ENCODE measurements around the gene ACSF2. TPM values are rescaled to one million over a fixed set of nuclear protein-coding genes. Genes with fewer than 3 reads are reported as not detected.
A peak's percentile ranks its signal among the peaks of the same experiment; 100 is the strongest.

The ACSF2 gene
- total and polyA plus RNA-seq, 7 experiments from 2014 or later: 2.2 to 36.2 (median 20.4) TPM

DNA sequence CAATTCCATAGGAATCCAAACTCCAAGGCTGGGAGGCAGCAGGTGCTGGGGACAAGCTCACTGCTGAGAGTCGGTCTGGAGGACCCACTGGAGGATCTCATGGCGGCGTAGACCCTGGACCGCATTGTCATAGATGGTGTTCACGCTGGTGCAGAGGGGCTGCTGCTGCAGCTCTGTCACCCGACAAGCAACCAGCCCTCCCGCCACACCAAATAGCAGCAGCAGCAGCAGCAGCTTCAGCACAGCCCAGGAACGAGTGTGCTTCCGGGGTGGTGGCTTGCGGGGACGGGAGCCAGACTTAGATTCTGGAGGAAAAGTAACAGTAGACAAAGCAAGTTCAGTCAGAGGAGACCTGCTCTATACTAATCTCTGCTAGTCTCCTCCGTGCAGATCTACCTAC is 43.1 kb upstream of the ACSF2 start:
- H3K4me3 Mint-ChIP-seq: no peak overlapping the region
- no peaks in the 10 kb centered on the region for H3K27me3 ChIP-seq (ENCODE audit: control insufficient read depth in 2 of 2, insufficient read depth in 2 of 2, low read length in 2 of 2)
- no peaks in the 10 kb centered on the region for H3K9me3 ChIP-seq (ENCODE audit: control insufficient read depth in 2 of 3, low read length in 3 of 3)
- no peaks in the 10 kb centered on the region for H3K27me3 Mint-ChIP-seq
- H3K27ac Mint-ChIP-seq: no peak overlapping the region
- ChIA-PET POLR2A (interaction anchor here (2.3 kb wide), 1 partner anchor 10 kb away, joined by 7 read pairs; the partner anchor contains the start of genes EME1 and MRPL27), CTCF (no interaction called here)
- no peak overlapping the region for H3K4me3 ChIP-seq (ENCODE audit: low read length)
- H3K27ac ChIP-seq (ENCODE audit: low read depth, low read length): no peak overlapping the region
- peaks cover 16 to 47% (median 24%) of the 10 kb centered on the region in 5 donors for H3K36me3 Mint-ChIP-seq
- no peaks in the 10 kb centered on the region for H3K9me3 Mint-ChIP-seq
- no peak for ATAC-seq
- H3K36me3 ChIP-seq (ENCODE audit: control insufficient read depth in 2 of 3, insufficient read depth in 3 of 3, low read length in 3 of 3): peaks cover 10 to 79% (median 40%) of the 10 kb centered on the region in 3 experiments
- peaks cover 0 to 8% (median 0%) of the 10 kb centered on the region in 7 donors for H3K4me1 Mint-ChIP-seq
- no peak for DNase-seq
- no peaks in the 10 kb centered on the region for H3K4me1 ChIP-seq (ENCODE audit: control insufficient read depth in 2 of 2, insufficient read depth in 2 of 2, low read length in 2 of 2)
- intact Hi-C loops (cut with micrococcal nuclease): no loop called here

DNA sequence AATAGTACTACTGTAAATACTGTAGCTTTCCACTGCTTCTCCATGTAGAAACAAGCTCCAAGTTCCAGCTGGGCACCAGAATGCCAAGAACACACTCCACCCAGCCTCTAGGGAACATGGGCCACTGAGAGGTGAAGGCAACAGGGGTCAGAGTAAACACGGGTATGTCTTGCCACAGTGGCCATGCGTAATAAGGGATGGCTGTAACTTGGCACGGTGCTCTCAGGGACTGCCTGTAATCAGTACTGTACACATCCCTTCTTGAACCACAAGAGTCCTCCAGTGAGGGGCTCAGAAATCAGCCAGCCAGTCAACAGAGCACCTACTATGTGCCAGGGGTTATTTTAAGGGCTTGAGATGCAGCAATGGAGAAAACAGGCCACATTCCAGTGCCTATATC is 39.5 kb upstream of the ACSF2 start:
- H3K27ac ChIP-seq (ENCODE audit: low read depth, low read length): no peak overlapping the region
- no peak overlapping the region for H3K4me3 ChIP-seq (ENCODE audit: low read length)
- no peaks in the 10 kb centered on the region for H3K27me3 ChIP-seq (ENCODE audit: control insufficient read depth in 2 of 2, insufficient read depth in 2 of 2, low read length in 2 of 2)
- DNase-seq: no peak
- Mint-ChIP-seq H3K4me1 (peaks cover 0 to 8% (median 0%) of the 10 kb centered on the region in 7 donors), H3K27me3 (no peaks in the 10 kb centered on the region), H3K36me3 (peaks cover 20 to 67% (median 28%) of the 10 kb centered on the region in 5 donors), H3K4me3 (no peak overlapping the region), H3K9me3 (no peaks in the 10 kb centered on the region), H3K27ac (peak overlapping the region in 1 of 9 donors; percentile 41)
- intact Hi-C loops (cut with micrococcal nuclease): no loop called here
- peaks cover 13 to 99% (median 50%) of the 10 kb centered on the region in 3 experiments for H3K36me3 ChIP-seq (ENCODE audit: control insufficient read depth in 2 of 3, insufficient read depth in 3 of 3, low read length in 3 of 3)
- ChIA-PET POLR2A (interaction anchor here (1.2 to 2.3 kb wide), 3 partner anchors 10 to 24 kb away, joined by 3 to 7 read pairs (median 7); no protein-coding TSS in a partner anchor), CTCF (interaction anchor here (1.0 kb wide), 1 partner anchor 12 kb away, joined by 6 read pairs; no protein-coding TSS in a partner anchor)
- no peaks in the 10 kb centered on the region for H3K4me1 ChIP-seq (ENCODE audit: control insufficient read depth in 2 of 2, insufficient read depth in 2 of 2, low read length in 2 of 2)
- ATAC-seq: no peak
- no peaks in the 10 kb centered on the region for H3K9me3 ChIP-seq (ENCODE audit: control insufficient read depth in 2 of 3, low read length in 3 of 3)

DNA sequence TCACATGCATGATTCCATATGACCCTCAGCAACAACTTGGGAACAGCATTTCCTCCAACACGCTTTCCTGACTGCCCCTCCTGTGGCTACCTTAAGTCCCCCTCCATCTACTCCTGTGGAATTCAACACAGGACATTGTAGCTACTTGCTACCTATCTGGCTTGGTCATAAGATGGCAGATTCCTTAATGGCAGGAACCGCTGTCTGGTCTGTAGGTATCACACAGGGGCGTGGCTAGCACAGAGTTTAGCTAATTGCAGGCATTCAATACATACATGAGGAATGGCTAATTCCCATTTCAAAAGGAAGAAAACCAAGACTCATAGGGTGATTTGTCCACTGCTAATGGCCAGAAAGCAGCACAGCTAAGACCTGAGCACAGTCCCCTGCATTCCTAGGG is 37.3 kb upstream of the ACSF2 start:
- peaks cover 26 to 74% (median 31%) of the 10 kb centered on the region in 5 donors for H3K36me3 Mint-ChIP-seq
- H3K9me3 Mint-ChIP-seq: no peaks in the 10 kb centered on the region

DNA sequence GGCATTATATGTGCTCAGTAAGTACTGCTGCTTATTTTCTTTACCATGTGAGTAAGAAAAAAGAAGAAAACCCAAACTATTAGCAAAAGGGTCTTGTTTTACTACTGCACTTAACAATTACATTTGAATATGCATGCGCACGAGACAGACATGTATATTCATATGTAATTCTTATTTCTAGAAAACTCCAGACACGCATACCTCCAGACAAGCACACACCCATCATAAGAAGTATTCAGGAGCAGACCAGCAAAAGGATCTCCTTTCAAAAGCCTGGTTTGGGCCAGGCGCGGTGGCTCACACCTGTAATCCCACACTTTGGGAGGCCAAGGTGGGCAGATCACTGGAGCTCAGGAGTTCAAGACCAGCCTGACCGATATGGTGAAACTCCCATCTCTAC is 36.5 kb upstream of the ACSF2 start:
- H3K36me3 ChIP-seq (ENCODE audit: control insufficient read depth in 2 of 3, insufficient read depth in 3 of 3, low read length in 3 of 3): peaks cover 16 to 99% (median 42%) of the 10 kb centered on the region in 3 experiments
- Mint-ChIP-seq H3K27me3 (no peaks in the 10 kb centered on the region), H3K4me1 (peaks cover 6 to 24% (median 11%) of the 10 kb centered on the region in 7 donors), H3K4me3 (no peak overlapping the region), H3K36me3 (peaks cover 31 to 76% (median 36%) of the 10 kb centered on the region in 5 donors), H3K27ac (no peak overlapping the region), H3K9me3 (no peaks in the 10 kb centered on the region)
- ATAC-seq (no peak), DNase-seq (no peak)
- no peak overlapping the region for H3K4me3 ChIP-seq (ENCODE audit: low read length)
- H3K27ac ChIP-seq (ENCODE audit: low read depth, low read length): no peak overlapping the region
- ChIA-PET CTCF (interaction anchor here (1.4 kb wide), 1 partner anchor 227 kb away, joined by 3 read pairs; no protein-coding TSS in a partner anchor), POLR2A (interaction anchor here (0.5 to 1.0 kb wide), 2 partner anchors 13 to 585 kb away, joined by 3 to 4 read pairs; no protein-coding TSS in a partner anchor)
- H3K4me1 ChIP-seq (ENCODE audit: control insufficient read depth in 2 of 2, insufficient read depth in 2 of 2, low read length in 2 of 2): no peaks in the 10 kb centered on the region
- intact Hi-C loops (cut with micrococcal nuclease): no loop called here
- no peaks in the 10 kb centered on the region for H3K27me3 ChIP-seq (ENCODE audit: control insufficient read depth in 2 of 2, insufficient read depth in 2 of 2, low read length in 2 of 2)
- no peaks in the 10 kb centered on the region for H3K9me3 ChIP-seq (ENCODE audit: control insufficient read depth in 2 of 3, low read length in 3 of 3)

More for the DNA sequence above, 37.3 kb upstream of the ACSF2 start:
- peaks cover 14 to 99% (median 47%) of the 10 kb centered on the region in 3 experiments for H3K36me3 ChIP-seq (ENCODE audit: control insufficient read depth in 2 of 3, insufficient read depth in 3 of 3, low read length in 3 of 3)
- no peak overlapping the region for H3K27ac ChIP-seq (ENCODE audit: low read depth, low read length)
- ATAC-seq (no peak), DNase-seq (no peak)
- no peaks in the 10 kb centered on the region for H3K27me3 Mint-ChIP-seq
- peaks cover 2 to 16% (median 5%) of the 10 kb centered on the region in 7 donors for H3K4me1 Mint-ChIP-seq
- H3K4me3 Mint-ChIP-seq: no peak overlapping the region
- H3K9me3 ChIP-seq (ENCODE audit: control insufficient read depth in 2 of 3, low read length in 3 of 3): no peaks in the 10 kb centered on the region
- H3K27ac Mint-ChIP-seq: peak overlapping the region in 2 of 9 donors; percentile 20 to 49
- H3K4me3 ChIP-seq (ENCODE audit: low read length): no peak overlapping the region
- H3K27me3 ChIP-seq (ENCODE audit: control insufficient read depth in 2 of 2, insufficient read depth in 2 of 2, low read length in 2 of 2): no peaks in the 10 kb centered on the region
- no peaks in the 10 kb centered on the region for H3K4me1 ChIP-seq (ENCODE audit: control insufficient read depth in 2 of 2, insufficient read depth in 2 of 2, low read length in 2 of 2)
- CTCF ChIA-PET: interaction anchor here (1.4 to 2.4 kb wide), 3 partner anchors 9 to 227 kb away, joined by 3 to 8 read pairs (median 3); partner anchors contain the start of gene LRRC59
- intact Hi-C loops (cut with micrococcal nuclease): no loop called here
- POLR2A ChIA-PET: interaction anchor here (0.5 to 1.0 kb wide), 2 partner anchors 12 to 585 kb away, joined by 3 to 4 read pairs; no protein-coding TSS in a partner anchor

DNA sequence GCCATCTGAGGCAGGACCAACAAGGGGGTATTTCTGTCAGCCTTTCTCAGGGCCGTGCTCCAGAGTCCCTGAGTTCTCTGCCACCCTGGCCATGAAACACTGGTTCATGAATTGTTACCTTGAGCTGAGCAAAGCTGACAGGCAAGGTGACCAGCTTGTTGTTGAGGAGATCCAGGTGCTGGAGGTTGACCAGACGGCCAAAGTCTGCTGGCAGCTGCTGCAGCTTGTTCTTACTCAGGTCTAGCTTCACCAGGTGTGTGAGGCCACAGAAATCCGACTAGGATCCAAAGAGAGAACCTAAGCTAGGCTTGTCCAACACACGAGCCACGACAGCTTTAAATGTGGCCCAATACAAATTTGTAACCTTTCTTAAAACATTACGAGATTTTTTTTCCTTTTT is 33.4 kb upstream of the ACSF2 start:
- intact Hi-C loops (cut with micrococcal nuclease): loop anchor here in 1 of 2 donors (10.0 kb wide), 1 partner anchor 312 kb away; the partner anchor contains the start of gene ANKRD40
- Mint-ChIP-seq H3K4me1 (peaks cover 18 to 43% (median 32%) of the 10 kb centered on the region in 7 donors), H3K27me3 (no peaks in the 10 kb centered on the region), H3K36me3 (peaks cover 17 to 51% (median 25%) of the 10 kb centered on the region in 5 donors), H3K4me3 (no peak overlapping the region), H3K9me3 (no peaks in the 10 kb centered on the region), H3K27ac (no peak overlapping the region)
- CTCF ChIA-PET: interaction anchor here (1.5 kb wide), 1 partner anchor 30 kb away, joined by 6 read pairs; no protein-coding TSS in a partner anchor
- Histone ChIP-seq H3K4me3 (ENCODE audit: low read length) (no peak overlapping the region), H3K27me3 (ENCODE audit: control insufficient read depth in 2 of 2, insufficient read depth in 2 of 2, low read length in 2 of 2) (no peaks in the 10 kb centered on the region), H3K4me1 (ENCODE audit: control insufficient read depth in 2 of 2, insufficient read depth in 2 of 2, low read length in 2 of 2) (peaks cover 12 to 18% of the 10 kb centered on the region in 2 donors), H3K36me3 (ENCODE audit: control insufficient read depth in 2 of 3, insufficient read depth in 3 of 3, low read length in 3 of 3) (peaks cover 12 to 81% (median 23%) of the 10 kb centered on the region in 3 experiments), H3K9me3 (ENCODE audit: control insufficient read depth in 2 of 3, low read length in 3 of 3) (no peaks in the 10 kb centered on the region), H3K27ac (ENCODE audit: low read depth, low read length) (no peak overlapping the region)
- POLR2A ChIA-PET: interaction anchor here (1.1 kb wide), 1 partner anchor 19 kb away, joined by 3 read pairs; no protein-coding TSS in a partner anchor
- ATAC-seq (no peak), DNase-seq (no peak)

DNA sequence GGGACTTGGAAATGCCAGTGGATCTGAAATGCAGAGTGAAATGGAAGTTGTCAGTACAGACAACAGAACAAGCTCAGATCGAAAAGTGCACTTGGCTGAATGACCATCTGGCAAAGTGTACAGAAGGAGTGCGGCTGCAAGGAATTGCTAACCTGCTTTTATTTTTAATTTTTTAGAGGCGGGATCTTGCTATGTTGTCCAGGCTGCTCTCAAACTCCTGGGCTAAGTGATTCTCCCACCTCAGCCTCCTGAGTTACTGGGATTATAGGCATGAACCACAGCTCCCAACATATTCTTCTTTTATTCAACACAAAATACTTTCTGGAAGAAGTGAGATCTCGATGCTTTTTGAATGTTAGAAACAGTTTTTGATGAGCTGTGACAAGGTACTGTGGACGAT is 32.3 kb upstream of the ACSF2 start:
- Mint-ChIP-seq H3K27me3 (no peaks in the 10 kb centered on the region), H3K27ac (peak overlapping the region in 3 of 9 donors; percentile 6 to 56 (median 32)), H3K4me1 (peaks cover 21 to 47% (median 34%) of the 10 kb centered on the region in 7 donors), H3K4me3 (peak overlapping the region in 1 of 10 donors; percentile 24), H3K9me3 (peaks cover 0 to 1% (median 0%) of the 10 kb centered on the region in 11 donors), H3K36me3 (peaks cover 11 to 41% (median 19%) of the 10 kb centered on the region in 5 donors)
- Histone ChIP-seq H3K36me3 (ENCODE audit: control insufficient read depth in 2 of 3, insufficient read depth in 3 of 3, low read length in 3 of 3) (peaks cover 12 to 70% (median 16%) of the 10 kb centered on the region in 3 experiments), H3K4me1 (ENCODE audit: control insufficient read depth in 2 of 2, insufficient read depth in 2 of 2, low read length in 2 of 2) (peaks cover 15 to 18% of the 10 kb centered on the region in 2 donors), H3K9me3 (ENCODE audit: control insufficient read depth in 2 of 3, low read length in 3 of 3) (no peaks in the 10 kb centered on the region), H3K27me3 (ENCODE audit: control insufficient read depth in 2 of 2, insufficient read depth in 2 of 2, low read length in 2 of 2) (no peaks in the 10 kb centered on the region), H3K4me3 (ENCODE audit: low read length) (no peak overlapping the region), H3K27ac (ENCODE audit: low read depth, low read length) (no peak overlapping the region)
- ChIA-PET POLR2A (no interaction called here), CTCF (interaction anchor here (0.9 kb wide), 1 partner anchor 85 kb away, joined by 3 read pairs; no protein-coding TSS in a partner anchor)
- intact Hi-C loops (cut with micrococcal nuclease): loop anchor here in 1 of 2 donors (10.0 kb wide), 1 partner anchor 311 kb away; the partner anchor contains the start of gene ANKRD40
- no peak for DNase-seq
- ATAC-seq: no peak

Measured in naive thymus-derived CD4-positive, alpha-beta T cell (primary cell).